OCI-LY1 (cell line): ENCODE data around the gene ZFPM1.

Experiments used
- H2AFZ ChIP-seq: fragments of 200-600 bp; sonication (generic), shearing (Covaris generic); 2 replicates; pipeline ENCODE4 v1.6.0; 2014; ENCODE audit warnings: antibody characterized with exemption, mild to moderate bottlenecking, low read length
- H3F3A ChIP-seq: fragments of 200-600 bp; sonication (generic), shearing (Covaris generic); 2 replicates; pipeline ENCODE4 v1.6.0; 2014; ENCODE audit warnings: mild to moderate bottlenecking, antibody characterized with exemption, low read length, moderate library complexity; ENCODE audit not compliant: insufficient read depth
- H3K27ac ChIP-seq: fragments of 200-600 bp; sonication (generic); 2 replicates; pipeline ENCODE4 v1.5.1; 2014; ENCODE audit warnings: low read length, mixed run types, mild to moderate bottlenecking, low read depth; ENCODE audit not compliant: poor library complexity, severe bottlenecking
- H3K27me3 ChIP-seq: fragments of 200-600 bp; sonication (generic); 2 replicates; pipeline ENCODE4 v1.6.0; 2014; ENCODE audit warnings: antibody characterized with exemption, mild to moderate bottlenecking, low read length, moderate library complexity; ENCODE audit not compliant: insufficient read depth
- H3K36me3 ChIP-seq: fragments of 200-600 bp; sonication (generic); 2 replicates; pipeline ENCODE4 v1.6.1; 2014; ENCODE audit warnings: mild to moderate bottlenecking, antibody characterized with exemption, low read length, moderate library complexity, mixed read lengths; ENCODE audit not compliant: insufficient read depth
- H3K4me1 ChIP-seq: fragments of 200-600 bp; sonication (generic); 2 replicates; pipeline ENCODE4 v1.5.1; 2014; ENCODE audit warnings: mild to moderate bottlenecking, low read length, moderate library complexity; ENCODE audit not compliant: insufficient read depth, severe bottlenecking
- H3K4me2 ChIP-seq: fragments of 200-600 bp; sonication (generic), shearing (Covaris generic); 2 replicates; pipeline ENCODE4 v1.6.1; 2014; ENCODE audit warnings: low read length
- H3K4me3 ChIP-seq: fragments of 200-600 bp; sonication (generic); 2 replicates; pipeline ENCODE4 v1.5.1; 2014; ENCODE audit warnings: low read length, low read depth, mild to moderate bottlenecking, mixed read lengths; ENCODE audit not compliant: poor library complexity, severe bottlenecking
- H3K79me2 ChIP-seq: fragments of 200-600 bp; shearing (Covaris generic); 2 replicates; pipeline ENCODE4 v1.6.1; 2016; ENCODE audit warnings: mixed run types, low read length, mixed read lengths; ENCODE audit not compliant: insufficient read depth
- H3K9ac ChIP-seq: fragments of 200-600 bp; sonication (generic), shearing (Covaris generic); 2 replicates; pipeline ENCODE4 v1.6.1; 2014; ENCODE audit warnings: mild to moderate bottlenecking, low read length, mixed read lengths
- H3K9me2 ChIP-seq: fragments of 200-600 bp; sonication (generic), shearing (Covaris generic); 2 replicates; pipeline ENCODE4 v1.6.1; 2014; ENCODE audit warnings: low read depth, mild to moderate bottlenecking, low read length, mixed read lengths
- H3K9me3 ChIP-seq: fragments of 200-600 bp; shearing (Covaris generic); 2 replicates; pipeline ENCODE4 v1.6.1; 2014; ENCODE audit warnings: low read length, mixed read lengths
- H4K20me1 ChIP-seq: fragments of 200-600 bp; sonication (generic), shearing (Covaris generic); 2 replicates; pipeline ENCODE4 v1.6.0; 2016; ENCODE audit warnings: mild to moderate bottlenecking, low read length; ENCODE audit not compliant: insufficient read depth
- CTCF ChIP-seq: fragments of 200-600 bp; sonication (generic), shearing (Covaris generic); IDR thresholded peaks from 2 replicates; pipeline ENCODE4 v1.5.1; 2017; ENCODE audit warnings: mild to moderate bottlenecking, antibody characterized with exemption, low read length, moderate library complexity, mixed read lengths
- EZH2 ChIP-seq: fragments of 200-600 bp; sonication (generic), shearing (Covaris generic); IDR thresholded peaks from 2 replicates; pipeline ENCODE4 v1.8.0; 2017; ENCODE audit warnings: borderline replicate concordance, mixed run types, mild to moderate bottlenecking, antibody characterized with exemption, low read length, moderate library complexity, mixed read lengths

The ZFPM1 gene

GRCh38 chr16:88486398-88487123, 33.5 kb downstream of the ZFPM1 start:
- Histone ChIP-seq H3K9me2 (no peaks in the 10 kb centered on the region), H3K27me3 (peaks cover 14% of the 10 kb centered on the region; the same call in 1 of the 2 replicates), H3K27ac (no peak overlapping the region), H3K9ac (no peak overlapping the region), H4K20me1 (no peaks in the 10 kb centered on the region), H3K4me1 (no peaks in the 10 kb centered on the region), H3F3A (no peaks in the 10 kb centered on the region), H3K79me2 (no peaks in the 10 kb centered on the region), H3K4me3 (no peak overlapping the region), H3K4me2 (no peak overlapping the region), H3K36me3 (no peaks in the 10 kb centered on the region), H2AFZ (no peak overlapping the region), H3K9me3 (no peaks in the 10 kb centered on the region)
- no peak for TF ChIP-seq CTCF
- TF ChIP-seq EZH2, result no peak

GRCh38 chr16:88487124-88487432, 34.0 kb downstream of the ZFPM1 start:
- H3K27ac ChIP-seq, result no peak overlapping the region
- H3K79me2 ChIP-seq, result no peaks in the 10 kb centered on the region
- H3K4me3 ChIP-seq, result no peak overlapping the region
- no peaks in the 10 kb centered on the region for H3K36me3 ChIP-seq
- H3K27me3 ChIP-seq, result peaks cover 14% of the 10 kb centered on the region; the same call in 1 of the 2 replicates
- H3K9me3 ChIP-seq, result no peaks in the 10 kb centered on the region
- H3K9me2 ChIP-seq, result no peaks in the 10 kb centered on the region
- TF ChIP-seq CTCF (no peak), EZH2 (no peak)
- no peak overlapping the region for H2AFZ ChIP-seq
- H3K9ac ChIP-seq, result no peak overlapping the region
- H3K4me2 ChIP-seq, result no peak overlapping the region
- no peaks in the 10 kb centered on the region for H4K20me1 ChIP-seq
- no peaks in the 10 kb centered on the region for H3F3A ChIP-seq
- H3K4me1 ChIP-seq, result no peaks in the 10 kb centered on the region

GRCh38 chr16:88487920-88488851, 35.1 kb downstream of the ZFPM1 start:
- Histone ChIP-seq H3K27ac (no peak overlapping the region), H3K9me2 (no peaks in the 10 kb centered on the region), H3K4me1 (no peaks in the 10 kb centered on the region), H3K9ac (no peak overlapping the region), H3K36me3 (no peaks in the 10 kb centered on the region), H3K27me3 (peaks cover 9% of the 10 kb centered on the region; the same call in 1 of the 2 replicates), H3K79me2 (no peaks in the 10 kb centered on the region), H3K9me3 (no peaks in the 10 kb centered on the region), H3K4me2 (no peak overlapping the region), H2AFZ (no peak overlapping the region), H4K20me1 (no peaks in the 10 kb centered on the region), H3F3A (no peaks in the 10 kb centered on the region), H3K4me3 (no peak overlapping the region)
- TF ChIP-seq CTCF (no peak), EZH2 (no peak)
